Activated gamma-delta T cell treated with anti-CD3 and anti-CD28 coated beads, Interleukin-2, amount 50 U/mL, for 16 hours (primary cell): ENCODE data around the gene TEX22.

ENCODE experiments used
- DNase-seq: peaks from one replicate; pipeline ENCODE4 v3.0.0-alpha.2; 2020; ENCODE audit warnings: low read depth

TEX22 gene

DNA sequence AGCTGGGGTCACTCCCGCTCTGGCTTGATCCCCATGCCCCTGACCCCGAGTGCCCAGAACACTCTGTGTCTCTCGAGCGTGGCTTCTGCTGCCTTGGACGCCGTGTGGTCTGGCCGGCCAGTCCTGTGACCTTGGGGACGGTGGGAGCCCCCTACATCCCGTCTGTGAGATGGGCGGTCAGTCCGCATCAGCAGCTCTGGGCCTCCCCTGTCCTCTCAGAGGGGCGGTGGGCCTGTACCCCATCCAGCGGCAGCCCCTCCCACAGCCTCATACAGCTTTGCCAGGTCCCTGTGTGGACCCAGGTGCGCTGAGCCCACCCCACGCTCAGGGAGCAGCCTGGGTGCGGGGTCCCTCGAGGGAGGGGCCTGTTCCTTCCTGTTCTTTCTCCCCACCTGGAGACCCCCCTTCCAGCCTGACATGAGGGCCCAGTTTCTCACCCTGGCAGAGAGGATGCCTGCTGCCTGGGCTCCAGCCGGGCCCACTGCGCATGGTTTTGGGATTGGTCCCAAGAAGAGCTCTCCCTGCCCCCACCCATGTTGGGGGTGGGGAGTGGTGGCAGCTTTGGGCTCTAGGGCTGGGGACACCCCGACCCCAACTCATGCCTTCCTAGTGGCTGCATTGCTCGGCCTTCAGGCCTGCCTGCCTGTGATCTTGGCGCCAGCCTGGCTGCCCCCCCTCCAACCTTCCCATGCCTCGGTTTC is 22.8 kb downstream of the TEX22 start:
- DNase-seq = no peak

DNA sequence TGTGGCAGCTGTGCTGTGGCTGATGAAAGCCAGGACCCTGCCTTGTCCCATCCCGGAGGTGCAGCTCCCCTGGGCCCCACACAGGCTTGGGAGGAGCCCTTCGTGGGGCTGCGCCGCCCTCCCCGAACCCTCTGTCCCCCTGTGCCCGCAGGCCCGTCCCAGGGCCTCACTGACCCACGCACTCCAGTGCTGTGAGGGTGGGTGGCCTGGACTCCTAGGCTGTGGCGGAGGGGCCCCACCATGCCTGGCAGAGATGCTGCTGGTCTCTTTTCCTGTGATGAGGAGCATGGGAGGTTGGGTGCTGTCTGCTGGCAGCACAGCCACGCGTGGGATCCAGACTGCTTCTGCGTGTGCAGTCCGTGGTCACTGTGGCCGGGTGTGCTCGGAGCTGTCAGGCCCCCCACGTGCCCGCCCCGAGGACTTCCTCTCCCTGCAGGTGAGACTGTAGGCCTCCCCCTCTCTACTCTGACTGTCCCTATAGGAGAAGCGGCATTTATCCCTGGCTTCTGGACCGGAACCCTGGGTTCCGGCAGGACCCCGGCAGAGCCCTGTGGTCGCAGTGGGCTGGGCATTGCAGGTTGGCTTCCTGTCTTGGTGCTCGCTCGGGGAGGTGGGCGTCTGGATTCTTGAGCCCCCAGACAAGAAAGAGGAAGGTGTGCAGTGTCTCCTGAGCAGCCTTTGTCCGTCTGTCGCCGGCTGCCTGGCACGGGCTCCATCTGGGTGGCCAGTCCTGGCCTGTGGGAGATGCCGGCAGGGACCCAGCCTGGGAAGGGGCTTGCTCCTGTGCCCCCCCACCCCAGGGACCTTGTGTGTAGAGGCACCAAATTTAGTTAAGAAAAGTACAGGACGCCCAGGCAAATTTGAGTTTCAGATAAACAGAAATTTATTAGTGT is 23.6 kb downstream of the TEX22 start:
- no peak for DNase-seq

DNA sequence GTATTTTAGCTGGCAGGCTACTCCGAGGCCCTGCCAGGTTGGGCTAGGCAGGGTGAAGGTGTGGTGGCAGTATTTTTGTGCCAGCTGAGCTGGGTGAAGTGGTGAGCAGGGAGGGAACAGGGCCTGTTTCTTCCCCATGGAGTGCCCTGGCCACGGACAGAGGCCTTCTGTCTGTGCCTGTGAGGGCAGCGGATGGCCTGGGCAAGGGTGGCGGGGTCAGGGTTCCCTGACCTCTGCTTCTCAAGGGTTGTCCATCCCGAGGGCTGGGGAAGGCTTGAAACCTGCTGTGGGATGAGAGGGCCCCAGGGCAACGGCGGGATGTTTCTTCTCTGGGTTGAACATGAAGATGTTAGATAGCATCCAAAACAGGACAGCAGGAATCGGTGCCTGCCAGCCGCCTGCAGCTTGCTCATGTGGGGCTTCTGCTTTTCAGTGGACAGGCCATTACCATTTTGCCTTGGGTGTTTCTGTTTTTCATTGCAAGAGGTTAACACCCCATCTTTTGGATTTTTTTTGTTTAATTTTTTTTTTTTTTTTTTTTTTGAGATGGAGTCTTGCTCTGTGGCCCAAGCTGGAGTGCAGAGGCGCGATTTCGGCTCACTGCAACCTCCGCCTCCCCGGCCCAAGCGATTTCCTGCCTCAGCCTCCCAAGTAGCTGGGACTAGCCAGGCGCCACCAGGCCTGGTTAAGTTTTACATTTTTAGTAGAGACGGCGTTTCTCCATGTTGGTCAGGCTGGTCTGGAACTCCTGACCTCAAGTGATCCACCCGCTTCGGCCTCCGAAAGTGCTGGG is 24.6 kb downstream of the TEX22 start:
- DNase-seq = no peak

DNA sequence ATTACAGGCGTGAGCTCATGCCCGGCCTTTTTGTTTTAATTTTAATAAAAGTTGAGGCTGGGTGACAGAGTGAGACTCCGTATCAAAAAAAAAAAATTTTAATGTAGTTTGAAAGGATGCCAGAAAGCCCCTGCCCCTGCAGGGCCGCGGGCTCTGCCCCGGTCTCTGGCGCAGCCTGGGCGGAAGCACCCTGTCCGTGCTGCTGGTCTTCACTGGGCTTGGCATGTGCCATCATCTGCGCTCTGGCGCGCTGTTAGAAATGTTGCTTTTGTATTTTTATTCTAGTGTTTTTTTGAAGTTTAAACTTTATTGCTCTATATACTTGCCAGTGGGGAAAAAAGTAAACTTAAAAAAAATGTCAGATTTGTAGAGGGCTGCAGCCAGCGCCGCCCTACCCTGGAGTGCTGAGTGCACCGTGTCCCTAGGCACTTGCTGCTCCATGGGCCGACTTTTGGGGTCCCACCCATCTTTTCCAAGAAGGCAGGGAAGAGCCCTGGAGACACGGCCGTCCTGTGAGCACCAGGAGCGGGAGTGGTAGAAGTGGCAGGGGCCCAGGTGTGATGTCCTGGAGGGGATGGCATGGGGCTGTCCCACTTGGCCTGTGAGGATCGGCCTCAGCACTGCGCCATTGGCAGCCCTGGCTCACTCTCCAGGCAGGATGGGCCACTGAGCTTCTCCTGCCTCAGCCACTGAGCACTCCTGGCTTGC is 25.3 kb downstream of the TEX22 start:
- no peak for DNase-seq

DNA sequence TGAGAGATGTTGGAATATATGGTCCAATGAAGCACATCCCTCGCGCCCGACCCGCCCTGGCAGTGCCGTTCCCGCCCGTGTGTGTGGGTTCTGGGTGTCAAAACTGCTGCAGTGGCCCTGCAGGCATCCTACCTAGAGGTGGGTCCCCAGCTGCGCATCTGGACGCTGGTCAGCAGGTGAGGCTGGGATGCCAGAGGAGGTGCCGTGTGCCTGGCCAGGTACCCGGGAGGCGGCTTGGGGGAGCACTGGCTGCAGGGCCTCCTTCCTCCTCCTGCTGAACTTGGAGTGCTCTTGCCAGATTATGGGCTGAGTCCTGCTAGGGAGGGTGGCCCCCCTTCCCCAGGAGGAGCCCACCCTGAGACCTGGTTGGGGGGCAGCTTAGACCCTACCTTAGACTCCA is 26.5 kb downstream of the TEX22 start:
- no peak for DNase-seq

DNA sequence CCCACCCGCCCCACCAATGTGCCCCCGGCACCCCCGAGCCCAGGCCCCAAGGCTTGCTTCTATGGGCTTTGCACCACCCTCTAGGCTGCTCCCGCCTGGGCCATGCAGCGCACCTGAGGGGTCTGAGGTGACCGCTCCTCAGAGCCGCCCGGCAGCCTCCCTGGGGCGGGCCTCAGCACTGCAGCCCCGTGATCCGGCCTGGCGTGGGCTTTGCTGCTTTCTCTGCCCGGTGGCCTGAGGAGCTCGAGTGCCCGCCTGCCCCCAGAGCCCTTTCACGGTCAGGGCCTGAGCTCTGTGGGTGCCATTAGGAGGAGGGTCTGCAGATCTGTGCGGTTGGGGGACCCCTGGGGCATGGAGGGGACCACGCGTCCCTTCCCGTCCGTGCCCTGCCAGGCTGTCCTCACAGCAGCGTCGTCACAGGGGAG is 27.5 kb downstream of the TEX22 start:
- no peak for DNase-seq

DNA sequence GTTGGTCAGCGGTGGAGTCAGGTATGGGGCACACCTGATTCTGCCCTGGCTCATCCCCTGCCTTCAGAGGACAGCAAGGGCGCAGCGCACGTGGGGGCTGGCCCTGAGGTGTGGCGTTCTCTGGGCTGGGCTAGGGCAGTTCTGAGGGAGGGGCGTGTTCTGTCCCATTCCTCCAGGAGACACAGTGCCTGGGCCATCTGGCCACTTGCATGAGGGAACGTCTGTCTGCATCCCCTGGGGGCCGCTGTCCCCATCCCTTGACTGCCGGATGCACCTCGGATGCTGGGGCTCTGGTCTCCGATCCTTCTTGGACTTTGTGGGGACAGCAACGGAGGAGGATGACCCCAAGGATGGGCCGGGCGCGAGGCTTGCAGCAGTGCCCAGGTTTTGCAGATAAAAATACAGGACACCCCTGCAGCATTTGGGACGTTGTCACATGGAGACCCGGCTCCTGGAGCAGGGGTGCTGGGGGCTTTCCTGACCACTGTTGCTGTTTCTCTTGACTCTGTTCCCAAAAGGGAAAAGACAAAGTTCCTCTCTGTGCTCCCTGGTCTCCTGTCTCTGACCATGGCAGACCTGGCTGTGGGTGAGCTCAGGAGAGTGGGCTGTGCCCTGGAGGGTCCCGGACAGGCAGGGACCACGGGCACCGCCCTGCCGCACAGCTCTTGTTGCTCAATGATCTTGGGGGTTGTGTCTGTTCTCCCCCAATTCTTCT is 28.2 kb downstream of the TEX22 start:
- DNase-seq = no peak

DNA sequence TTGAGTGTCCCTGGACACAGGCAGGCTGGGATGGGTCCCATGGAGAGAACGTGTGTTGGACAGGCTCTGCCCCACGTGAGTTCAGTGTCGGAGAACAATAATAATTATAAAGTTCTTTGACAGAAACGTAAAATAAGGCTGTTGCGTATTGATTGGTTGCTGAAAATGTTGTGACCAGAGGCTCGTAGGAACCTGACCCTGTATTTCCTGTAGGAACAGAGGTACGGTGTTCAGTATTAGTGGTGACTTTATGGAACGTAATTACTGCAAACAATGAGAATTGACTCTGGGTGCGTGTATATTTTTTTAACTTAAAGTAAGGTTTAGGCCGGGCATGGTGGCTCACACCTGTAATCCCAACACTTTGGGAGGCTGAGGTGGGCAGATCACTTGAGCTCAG is 29.1 kb downstream of the TEX22 start:
- DNase-seq = no peak

DNA sequence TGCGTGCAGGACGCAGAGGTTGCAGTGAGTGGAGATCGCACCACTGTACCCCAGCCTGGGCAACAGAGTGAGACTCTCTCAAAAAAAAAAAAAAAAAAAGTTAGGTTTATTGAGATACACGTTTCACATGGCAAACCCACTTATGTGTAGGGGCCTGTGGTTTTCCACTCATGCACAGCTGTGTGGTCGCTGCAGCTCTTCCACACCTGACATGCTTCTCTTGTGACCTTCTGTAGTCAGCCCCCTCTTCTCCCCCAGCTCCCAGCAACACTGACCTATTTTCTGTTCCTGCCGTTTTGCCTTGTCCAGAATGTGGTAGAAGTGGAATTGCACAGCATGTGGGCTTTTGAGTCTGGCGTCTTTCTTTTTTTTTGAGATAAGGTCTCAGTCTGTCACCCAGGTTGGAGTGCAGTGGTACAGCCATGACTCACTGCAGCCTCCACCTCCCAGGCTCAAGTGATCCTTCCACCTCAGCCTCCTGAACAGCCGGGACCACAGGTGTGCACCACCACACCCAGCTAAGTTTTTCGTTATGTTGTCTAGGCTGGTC is 29.7 kb downstream of the TEX22 start:
- no peak for DNase-seq

DNA sequence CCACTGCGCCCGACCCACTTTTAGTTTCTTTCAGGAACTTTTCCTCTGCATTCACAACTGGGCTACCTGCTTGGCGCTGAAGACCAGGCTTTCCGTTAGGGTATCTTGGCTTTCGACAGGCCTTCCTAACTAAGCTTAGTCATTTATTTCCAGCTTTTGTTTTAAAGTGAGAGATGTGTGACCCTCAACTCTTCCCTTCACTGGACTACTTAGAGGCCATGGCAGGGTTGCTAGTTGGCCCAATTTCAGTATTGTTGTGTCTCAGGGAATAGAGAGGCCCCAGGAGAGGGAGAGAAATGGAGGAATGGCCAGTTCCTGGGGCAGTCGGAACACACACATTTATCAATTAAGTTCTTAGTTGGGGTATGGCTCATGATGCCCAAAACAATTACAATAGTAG is 31.7 kb downstream of the TEX22 start:
- no peak for DNase-seq

DNA sequence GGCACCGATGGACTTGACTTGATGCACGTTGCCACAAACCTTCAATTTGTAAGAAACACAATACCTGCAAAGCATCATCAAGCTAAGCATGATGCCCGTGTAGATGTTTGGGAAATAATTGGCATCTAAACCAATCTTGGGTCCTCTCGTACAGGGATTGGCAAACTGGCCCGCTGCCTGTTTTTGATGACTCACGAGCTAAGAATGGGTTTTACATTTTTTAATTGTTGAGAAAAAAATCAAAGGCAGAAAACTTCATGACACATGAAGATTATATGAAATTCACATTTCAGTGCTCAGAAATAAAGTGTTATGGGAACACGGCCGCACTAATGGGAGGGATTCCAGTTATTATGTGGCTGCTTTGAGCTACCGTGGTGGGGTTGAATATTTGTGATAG is 32.2 kb downstream of the TEX22 start:
- DNase-seq = no peak

DNA sequence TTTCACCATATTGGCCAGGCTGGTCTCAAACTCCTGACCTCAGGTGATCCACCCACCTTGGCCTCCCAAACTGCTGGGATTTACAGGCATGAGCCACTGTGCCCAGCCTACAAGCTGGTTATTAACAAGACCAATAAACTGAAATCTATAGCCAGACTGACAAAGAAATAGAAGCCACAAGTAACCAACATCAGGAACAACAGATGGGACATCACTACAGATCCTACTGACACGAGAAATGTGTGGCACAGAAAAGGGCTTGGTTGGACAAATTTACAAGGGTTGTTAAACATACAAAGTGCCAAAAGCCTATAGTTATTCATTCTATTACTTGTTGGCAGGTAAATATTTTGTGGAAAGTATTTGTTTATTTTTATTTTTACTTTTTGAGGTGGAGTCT is 32.9 kb downstream of the TEX22 start:
- no peak for DNase-seq

DNA sequence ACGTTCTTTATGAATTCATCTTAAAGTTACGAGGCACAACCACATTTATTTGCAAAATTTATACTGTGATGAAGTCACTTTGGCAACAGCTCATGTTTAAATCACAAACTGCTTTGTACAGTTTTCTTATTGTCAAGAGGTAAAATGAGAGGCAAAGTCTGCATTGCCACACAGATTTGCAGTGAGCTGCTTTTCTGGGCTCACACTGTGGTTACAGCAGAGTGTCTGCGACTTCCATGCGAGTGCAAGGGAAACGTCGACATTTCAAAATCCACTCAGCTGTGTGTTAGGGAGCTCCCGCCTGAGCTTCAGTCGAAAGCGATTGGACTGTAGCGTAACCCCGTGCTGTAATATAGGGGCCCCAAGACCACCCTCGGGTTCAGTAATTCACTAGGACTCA is 34.3 kb downstream of the TEX22 start:
- no peak for DNase-seq

DNA sequence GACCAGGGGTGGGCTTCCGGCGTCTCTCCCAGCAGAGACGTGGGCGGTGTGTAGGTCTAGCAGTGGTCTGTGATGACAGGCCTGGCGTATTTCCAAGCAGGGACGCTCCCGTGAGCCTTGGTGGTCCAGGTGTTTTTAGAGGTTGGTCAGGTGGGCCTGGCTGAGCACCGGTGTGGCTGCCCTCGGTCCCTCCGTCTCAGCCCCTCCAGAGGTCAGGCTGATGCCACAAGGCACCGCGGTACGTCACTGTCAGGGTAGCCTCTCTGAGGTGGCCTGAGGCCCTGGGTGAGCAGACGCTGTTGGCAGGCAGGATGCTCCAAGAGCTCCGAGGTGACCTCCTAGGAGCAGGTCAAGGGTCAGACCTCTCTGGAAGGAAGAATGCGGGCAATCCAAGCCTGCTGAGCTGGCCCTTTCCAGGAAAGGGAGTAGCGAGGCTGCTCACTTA is 34.8 kb downstream of the TEX22 start:
- no peak for DNase-seq

DNA sequence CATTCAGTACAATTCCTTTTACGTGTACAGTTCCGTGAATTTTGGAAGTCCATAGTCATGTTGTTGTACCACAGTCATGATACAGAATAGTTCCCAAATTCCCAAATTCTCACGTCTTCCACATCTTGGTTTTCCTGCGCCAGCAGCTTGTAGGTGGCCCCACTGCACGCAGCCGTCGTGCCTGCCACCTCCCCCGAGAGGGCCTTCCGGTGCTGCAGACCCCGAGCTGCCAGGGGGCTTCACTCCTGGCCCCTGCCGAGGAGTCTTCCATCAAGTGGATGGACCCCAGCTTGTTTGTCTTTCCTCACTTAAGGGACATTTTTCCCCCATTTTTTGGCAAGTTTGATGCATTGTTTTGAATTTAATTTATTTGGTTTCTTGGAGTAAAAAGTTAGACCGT is 38.1 kb downstream of the TEX22 start:
- DNase-seq = no peak

DNA sequence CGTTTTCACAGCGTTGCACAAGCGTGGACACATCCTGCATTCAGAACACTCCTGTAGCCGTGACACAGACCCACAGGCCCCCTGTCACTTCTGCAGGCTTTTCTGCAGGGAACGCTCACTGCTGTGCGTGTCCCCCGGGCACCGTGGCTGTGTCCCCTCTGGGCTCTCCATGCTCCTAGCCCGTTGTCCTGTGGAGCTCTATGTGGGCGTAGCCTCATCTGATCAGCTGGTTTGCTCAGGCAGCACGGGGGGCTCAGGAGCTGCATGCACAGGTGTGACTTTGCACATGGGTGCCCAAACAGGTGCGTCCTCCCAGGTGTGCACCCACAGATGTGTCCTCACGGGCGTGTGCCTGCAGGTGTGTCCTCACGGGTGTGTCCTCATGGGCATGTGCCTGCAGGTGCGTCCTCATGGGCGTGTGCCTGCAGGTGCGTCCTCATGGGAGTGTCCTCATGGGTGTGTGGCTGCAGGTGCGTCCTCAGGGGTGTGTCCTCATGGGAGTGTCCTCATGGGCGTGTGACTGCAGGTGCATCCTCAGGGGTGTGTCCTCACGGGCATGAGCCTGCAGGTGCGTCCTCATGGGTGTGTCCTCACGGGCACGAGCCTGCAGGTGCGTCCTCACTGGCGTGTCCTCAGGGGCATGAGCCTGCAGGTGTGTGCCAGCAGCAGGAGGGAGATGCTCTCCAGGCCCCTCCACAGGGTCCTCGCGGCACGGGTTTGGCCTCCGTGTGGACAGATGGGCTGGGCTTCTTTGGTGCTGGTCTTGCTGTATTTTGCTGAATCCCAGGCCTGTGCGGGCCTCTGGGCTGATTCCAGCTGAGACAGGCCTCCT is 38.8 kb downstream of the TEX22 start:
- DNase-seq = no peak

DNA sequence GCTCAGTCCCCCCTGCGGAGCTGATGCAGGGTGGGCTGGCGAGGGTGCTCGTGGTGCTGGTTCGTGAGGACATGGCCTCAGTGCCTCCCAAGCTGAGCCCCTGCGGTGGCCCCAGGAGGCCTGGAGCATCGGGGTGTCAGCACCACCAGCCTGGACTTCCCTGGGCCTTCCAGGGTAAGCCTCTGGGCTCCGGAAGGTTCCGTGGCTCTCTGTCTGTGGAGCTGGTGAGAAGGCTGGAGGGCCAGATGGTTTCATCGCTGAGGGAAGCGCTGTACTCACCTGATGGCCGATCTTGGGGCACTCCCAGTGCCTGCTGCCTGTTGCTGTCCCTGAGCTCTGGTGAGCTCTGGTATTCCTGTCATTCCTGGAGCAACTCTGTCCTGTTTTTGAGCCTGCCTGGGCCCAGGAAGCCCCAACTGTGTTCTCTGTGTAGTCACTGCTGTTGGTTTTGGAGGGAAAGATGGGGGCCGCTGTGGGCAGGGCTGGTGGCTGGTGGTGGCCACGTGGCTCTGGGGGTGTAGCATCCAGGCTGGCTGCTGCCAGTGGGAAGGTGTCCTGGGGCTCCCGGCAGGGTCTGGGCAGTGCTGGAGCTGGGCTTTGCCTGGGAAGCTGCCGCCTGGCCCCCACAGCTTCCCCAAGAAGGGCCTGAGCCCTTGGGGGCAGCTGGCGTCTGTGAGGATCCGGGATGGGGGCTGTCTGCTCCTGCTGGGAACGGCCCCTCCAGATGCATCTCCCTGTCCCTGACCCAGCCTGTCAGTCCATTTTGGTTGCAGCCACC is 39.6 kb downstream of the TEX22 start:
- DNase-seq = no peak

DNA sequence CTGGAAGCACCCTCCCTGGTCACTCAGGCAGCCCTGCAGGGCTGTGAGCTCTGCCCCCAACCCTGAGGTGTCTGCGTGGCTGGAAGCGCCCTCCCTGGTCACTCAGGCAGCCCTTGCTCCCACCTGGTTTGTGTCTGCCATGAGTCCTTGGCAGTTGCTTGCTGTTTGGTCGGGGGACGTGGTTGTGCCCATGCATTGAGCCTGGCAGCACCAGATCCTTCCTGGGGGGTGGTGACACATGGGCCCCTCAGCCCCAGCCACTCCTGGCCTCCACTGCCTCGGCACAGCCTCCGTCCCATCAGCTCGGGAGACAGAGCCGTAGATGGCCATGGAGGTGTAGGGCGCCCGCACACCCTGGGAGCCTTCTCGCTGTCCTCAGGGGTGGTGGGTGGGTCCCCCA is 40.8 kb downstream of the TEX22 start:
- no peak for DNase-seq
